Measurements from ENCODE around the gene MAN2B2.

The MAN2B2 gene

GRCh38 chr4:6546681-6547447 is 28.1 kb upstream of the MAN2B2 start:
- peak; percentile 15 for DNase-seq

- DNase-seq, result no peak
Observed at GRCh38 chr4:6548201-6548881, 26.6 kb upstream of the MAN2B2 start.

GRCh38 chr4:6548882-6549230 is 26.1 kb upstream of the MAN2B2 start:
- DNase-seq, result no peak

- DNase-seq, result peak; percentile 14
Observed at GRCh38 chr4:6549445-6549844, 25.5 kb upstream of the MAN2B2 start.

GRCh38 chr4:6549890-6550620 is 24.9 kb upstream of the MAN2B2 start:
- DNase-seq, result no peak

DNA sequence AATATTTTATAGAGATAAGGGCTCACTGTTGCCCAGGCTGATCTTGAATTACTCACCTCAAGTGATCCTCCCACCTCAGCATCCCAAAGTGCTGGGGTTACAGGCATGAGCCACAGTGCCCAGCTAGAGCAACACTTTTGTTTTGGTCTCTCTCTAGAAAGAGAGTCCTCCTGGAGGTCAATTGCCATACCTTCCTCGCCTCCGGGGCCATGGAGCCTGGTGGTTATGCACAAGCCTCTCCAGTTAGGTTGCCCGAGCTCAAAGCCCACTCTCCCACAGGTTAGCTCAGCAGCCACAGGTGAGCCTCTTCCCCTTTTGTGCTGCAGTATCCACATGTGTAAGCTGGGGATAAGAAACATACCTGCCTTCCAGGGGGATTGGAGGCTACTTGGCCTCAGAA is 24.2 kb upstream of the MAN2B2 start:
- DNase-seq, result no peak

- no peak for DNase-seq
Observed at GRCh38 chr4:6551660-6552059, 23.3 kb upstream of the MAN2B2 start.

GRCh38 chr4:6555519-6555918 is 19.5 kb upstream of the MAN2B2 start:
- DNase-seq, result no peak

- DNase-seq, result no peak
Observed at GRCh38 chr4:6556263-6556662, 18.7 kb upstream of the MAN2B2 start.

DNA sequence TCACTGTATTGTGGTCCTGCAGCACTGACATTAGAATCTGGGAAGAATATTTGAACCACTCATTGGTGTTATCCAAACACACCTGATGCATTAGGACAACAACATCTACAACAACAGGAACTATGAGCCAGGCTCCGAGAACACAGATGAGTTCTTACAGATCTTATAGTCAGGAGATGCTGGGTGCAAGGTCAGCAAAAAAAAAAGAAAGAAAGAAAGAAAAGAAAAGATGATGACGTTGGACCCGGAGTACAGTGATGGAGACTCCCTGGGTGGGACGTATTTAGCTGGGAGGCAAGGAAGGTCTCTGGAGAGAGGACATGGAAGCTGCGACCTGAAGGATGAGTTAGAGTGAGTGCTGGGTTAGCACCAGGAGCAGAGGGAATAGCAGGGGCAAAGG is 17.8 kb upstream of the MAN2B2 start:
- DNase-seq, result no peak

- DNase-seq, result no peak
Observed at GRCh38 chr4:6557856-6558255, 17.1 kb upstream of the MAN2B2 start.

DNA sequence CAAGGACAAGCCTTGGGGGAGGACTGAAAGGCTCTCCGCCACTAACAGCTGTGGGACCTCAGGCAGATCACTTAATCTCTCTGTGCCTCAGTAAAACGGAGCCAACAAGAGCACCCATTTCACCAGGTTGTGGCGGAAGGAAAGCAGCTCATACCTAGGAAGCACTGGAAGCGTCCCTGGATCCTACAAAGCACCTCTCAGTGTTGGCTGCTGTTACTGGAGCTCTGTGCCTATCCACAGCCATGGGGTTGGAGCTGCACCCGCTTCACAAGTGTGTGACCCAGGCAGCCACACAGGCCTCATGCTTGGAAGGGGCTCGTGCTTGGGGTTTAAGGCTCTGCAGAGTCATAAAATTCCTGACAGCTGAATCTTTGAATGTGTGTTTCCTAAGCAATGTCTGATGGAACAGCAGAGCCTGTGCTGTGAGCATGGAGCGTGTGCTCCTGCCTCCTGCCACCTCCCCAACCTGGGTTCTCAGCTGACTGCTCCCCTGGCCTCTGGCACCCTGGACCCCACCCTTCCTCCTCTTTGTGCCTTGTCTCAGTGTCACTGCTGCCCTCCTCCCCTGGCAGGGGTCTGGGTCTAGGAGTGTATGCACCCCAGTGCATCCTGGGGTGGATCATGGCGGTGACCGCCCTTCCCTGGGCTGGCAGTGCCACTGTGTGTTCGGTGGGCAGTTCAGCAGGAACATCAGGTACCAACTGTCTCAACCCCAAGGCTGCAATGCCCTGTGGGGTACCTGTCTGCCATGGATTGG is 14.4 kb upstream of the MAN2B2 start:
- no peak for DNase-seq

DNA sequence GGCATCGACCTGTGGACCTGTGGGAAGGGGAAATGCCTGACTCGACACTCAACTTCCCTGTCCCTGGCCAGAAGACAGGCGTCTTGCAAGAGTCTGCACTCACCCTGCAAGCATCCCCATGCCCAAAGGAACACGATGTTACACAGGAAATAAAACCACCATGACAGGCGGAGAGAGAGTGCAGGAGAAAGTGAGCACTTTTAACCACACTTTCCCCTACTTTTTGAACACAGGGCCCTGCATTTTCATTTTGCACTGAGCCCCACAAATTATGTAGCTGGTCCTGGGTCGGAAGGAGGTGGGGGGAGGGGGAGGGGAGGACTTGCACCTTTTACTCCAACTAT is 13.8 kb upstream of the MAN2B2 start:
- DNase-seq, result no peak

GRCh38 chr4:6561706-6562371 is 13.2 kb upstream of the MAN2B2 start:
- DNase-seq, result no peak

DNA sequence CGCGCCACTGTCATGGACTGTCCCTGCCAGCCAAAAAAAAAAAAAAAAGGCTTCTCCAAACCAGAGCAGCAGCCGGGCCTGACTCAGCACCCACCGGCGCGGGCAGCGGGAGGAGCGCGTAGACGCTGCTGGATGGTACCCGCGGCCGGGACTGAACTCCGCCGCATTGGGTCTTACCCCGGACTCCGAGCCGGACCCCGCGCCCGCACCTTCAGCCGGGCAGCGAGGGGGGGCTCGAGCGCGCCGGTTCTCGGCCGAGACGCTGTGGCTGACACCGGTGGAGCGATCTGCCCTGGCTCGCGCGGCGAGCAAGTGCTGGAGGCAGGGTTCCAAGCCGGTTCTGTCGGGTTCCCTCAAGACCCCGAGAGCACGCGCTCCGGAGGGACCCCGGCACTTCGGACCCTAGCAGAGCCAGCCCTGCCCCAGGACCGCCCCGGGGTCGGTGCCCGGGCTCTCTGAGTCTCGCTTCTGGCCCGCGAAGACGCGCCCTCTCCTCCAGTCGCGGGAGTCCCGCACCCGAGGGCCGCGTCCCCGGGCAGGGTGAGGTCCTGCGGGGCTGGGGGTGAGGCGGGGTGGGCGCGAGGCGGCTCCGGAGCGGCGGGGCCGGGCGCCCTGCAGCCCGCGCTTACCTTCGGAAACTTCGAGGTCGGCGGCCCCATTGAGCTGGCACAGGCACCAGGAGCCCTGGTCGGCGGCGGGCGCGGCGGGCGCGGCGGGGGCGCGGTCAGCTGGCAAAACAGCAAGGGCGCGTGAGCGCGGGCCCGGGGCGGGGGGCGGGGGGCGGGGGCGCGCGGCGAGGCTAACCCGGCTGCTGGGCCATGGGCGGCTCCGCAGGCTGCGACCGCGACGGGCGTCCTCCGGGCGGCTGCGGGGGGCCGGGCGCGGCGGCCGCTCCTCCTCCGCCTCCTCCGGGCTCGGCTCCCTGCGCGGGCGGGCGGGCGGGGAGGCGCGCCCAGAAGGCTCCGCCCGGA is 11.8 kb upstream of the MAN2B2 start:
- DNase-seq, result no peak

GRCh38 chr4:6563935-6564645 is 10.9 kb upstream of the MAN2B2 start:
- no peak for DNase-seq

- DNase-seq, result no peak
Observed at GRCh38 chr4:6565691-6566390, 9.1 kb upstream of the MAN2B2 start.

DNA sequence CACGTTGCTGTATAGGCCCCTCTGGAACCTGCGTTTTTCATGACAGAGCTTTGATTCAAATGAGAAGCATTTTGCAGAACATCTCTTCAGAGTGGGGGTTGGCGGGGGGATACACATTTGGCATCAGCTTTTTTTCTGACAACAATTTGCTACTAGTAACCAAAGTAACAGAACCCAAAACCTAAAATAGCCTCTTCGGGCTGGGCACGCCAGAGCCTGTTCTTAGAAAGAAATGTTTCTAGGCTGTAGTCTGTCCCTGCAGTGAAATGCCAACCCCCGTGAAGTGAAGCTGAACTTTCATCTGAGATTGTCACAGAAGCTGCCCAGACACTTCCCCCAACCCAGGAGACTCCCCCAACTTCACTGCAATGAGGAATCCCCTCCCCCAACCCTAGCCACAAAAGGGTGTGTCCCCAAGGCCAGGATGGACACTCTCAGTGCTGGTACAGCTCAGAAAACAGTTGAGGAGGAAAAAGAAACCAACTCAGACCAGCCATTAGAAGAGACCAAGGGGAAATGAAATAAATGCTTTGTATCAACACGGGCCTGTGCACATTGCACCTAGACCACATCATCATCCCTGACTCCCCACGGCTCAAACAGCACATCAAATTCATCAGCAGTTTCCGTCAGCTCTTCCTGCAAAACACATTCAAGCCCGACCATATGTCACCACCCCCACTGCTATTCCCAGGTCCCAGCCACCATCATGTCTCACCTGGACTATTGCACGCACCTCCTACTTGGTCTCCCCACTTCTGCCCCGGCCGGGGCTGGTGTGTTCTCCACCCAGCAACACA is 8.4 kb upstream of the MAN2B2 start:
- no peak for DNase-seq

DNA sequence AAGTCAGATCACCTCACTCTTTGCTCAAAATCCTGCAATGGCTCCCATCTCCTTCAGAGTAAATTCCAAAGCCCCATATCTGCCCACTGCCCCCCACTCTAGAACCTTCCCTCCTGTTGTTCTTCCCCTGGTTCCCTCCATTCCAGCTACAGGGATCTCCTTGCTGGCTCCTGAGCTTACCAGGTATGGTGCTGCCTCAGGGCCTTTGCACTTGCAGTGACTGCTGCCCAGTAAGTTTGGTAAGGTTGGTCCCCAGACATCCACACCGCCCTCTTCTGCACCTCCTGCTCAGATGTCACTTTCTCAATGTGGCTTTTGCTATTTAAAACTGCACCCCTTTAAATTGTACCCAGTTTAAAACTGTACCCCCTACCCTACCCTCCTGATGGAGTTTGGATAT is 7.8 kb upstream of the MAN2B2 start:
- no peak for DNase-seq
